ENCODE measurements around the gene CEMP1.

DNA sequence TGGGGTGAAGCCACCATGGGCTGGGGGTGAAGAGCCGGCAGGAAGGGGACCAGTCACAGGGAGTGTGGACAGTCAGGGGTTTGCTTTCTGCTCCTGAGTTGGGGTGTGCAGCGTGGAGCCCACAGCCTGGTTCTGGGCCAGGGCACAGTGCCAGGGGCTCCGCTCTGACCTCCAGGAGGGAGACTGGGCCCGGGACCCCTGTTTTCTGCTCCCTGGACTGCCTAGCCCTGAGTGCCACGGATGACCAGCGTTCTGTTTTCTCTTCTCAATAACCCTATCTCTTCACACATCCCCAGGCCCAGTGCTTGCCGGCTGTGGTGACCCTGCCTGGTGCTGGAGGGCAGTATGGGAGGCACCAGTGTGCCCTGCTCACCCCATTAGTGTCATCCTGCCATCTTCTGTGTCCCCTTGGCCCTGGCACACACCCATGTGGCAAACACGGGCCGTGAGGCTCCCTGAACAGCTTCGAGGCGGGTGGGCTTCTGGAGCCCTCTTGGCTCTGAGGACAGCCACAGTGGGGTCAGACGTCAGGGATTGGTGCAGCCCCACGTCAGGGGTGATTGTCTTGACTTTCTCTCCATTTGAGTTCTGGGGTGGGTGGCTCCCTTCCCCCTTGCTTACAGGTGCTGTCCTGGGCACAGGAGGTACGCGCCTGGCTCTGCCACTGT, 1.1 kb downstream of the CEMP1 start:
- no peak for TF ChIP-seq CTCF (IDR thresholded peaks at IDR 0.05)
- no peak for TF ChIP-seq EZH2 (IDR thresholded peaks at IDR 0.05)
- no peak for TF ChIP-seq EZH2phosphoT487 (IDR thresholded peaks at IDR 0.05)

Data from neural progenitor cell (in vitro differentiated cells).